ENCODE data around the gene SCAMP4.

DNA sequence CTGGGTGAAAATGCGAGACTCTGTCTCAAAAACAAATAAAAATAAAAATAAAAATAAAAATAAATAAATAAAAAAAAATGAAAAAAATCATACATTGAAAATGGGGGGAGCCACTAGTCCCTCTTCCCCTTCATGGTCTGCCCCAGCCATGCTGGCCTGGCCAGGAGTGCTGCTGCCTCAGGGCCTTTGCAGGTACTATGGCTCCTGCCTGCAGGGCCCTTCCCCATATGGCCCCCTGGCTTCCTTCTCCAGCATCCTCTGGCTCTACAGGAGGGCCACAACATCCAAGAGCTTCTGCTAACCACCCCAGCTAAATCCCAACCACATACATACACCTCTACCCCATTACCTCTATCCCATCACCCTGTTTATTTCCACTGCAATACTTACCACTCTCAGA, 15.3 kb upstream of the SCAMP4 start:
- no peak for TF ChIP-seq RAD21 (conservative IDR thresholded peaks at IDR 0.05)
- TF ChIP-seq, protein P1, sequence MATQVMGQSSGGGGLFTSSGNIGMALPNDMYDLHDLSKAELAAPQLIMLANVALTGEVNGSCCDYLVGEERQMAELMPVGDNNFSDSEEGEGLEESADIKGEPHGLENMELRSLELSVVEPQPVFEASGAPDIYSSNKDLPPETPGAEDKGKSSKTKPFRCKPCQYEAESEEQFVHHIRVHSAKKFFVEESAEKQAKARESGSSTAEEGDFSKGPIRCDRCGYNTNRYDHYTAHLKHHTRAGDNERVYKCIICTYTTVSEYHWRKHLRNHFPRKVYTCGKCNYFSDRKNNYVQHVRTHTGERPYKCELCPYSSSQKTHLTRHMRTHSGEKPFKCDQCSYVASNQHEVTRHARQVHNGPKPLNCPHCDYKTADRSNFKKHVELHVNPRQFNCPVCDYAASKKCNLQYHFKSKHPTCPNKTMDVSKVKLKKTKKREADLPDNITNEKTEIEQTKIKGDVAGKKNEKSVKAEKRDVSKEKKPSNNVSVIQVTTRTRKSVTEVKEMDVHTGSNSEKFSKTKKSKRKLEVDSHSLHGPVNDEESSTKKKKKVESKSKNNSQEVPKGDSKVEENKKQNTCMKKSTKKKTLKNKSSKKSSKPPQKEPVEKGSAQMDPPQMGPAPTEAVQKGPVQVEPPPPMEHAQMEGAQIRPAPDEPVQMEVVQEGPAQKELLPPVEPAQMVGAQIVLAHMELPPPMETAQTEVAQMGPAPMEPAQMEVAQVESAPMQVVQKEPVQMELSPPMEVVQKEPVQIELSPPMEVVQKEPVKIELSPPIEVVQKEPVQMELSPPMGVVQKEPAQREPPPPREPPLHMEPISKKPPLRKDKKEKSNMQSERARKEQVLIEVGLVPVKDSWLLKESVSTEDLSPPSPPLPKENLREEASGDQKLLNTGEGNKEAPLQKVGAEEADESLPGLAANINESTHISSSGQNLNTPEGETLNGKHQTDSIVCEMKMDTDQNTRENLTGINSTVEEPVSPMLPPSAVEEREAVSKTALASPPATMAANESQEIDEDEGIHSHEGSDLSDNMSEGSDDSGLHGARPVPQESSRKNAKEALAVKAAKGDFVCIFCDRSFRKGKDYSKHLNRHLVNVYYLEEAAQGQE (IDR thresholded peaks at IDR 0.05; ENCODE audit: borderline replicate concordance) = no peak
- TF ChIP-seq, protein P2, sequence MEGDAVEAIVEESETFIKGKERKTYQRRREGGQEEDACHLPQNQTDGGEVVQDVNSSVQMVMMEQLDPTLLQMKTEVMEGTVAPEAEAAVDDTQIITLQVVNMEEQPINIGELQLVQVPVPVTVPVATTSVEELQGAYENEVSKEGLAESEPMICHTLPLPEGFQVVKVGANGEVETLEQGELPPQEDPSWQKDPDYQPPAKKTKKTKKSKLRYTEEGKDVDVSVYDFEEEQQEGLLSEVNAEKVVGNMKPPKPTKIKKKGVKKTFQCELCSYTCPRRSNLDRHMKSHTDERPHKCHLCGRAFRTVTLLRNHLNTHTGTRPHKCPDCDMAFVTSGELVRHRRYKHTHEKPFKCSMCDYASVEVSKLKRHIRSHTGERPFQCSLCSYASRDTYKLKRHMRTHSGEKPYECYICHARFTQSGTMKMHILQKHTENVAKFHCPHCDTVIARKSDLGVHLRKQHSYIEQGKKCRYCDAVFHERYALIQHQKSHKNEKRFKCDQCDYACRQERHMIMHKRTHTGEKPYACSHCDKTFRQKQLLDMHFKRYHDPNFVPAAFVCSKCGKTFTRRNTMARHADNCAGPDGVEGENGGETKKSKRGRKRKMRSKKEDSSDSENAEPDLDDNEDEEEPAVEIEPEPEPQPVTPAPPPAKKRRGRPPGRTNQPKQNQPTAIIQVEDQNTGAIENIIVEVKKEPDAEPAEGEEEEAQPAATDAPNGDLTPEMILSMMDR (IDR thresholded peaks at IDR 0.05; ENCODE audit: poor library complexity, severe bottlenecking) = no peak
- no peak for TF ChIP-seq POLR2AphosphoS5 (IDR thresholded peaks at IDR 0.05)
